H9 (cell line): ENCODE data around the gene FHOD3. TPM values are rescaled to one million over a fixed set of nuclear protein-coding genes. Genes with fewer than 3 reads are reported as not detected.
A peak's percentile ranks its signal among the peaks of the same experiment; 100 is the strongest.

Experiments
- DNase-seq: peaks from one replicate; pipeline ENCODE4 v3.0.0-alpha.2; 2017
- H2AFZ ChIP-seq: one replicate; pipeline ENCODE4 v1.6.1; 2013; ENCODE audit warnings: mild to moderate bottlenecking, low read length, control low read depth, moderate library complexity
- H2AK5ac ChIP-seq: 2 replicates; pipeline ENCODE4 v1.6.1; 2013; ENCODE audit warnings: low read length, control low read depth, mixed read lengths; ENCODE audit not compliant: insufficient read length
- H2BK120ac ChIP-seq: one replicate; pipeline ENCODE4 v1.6.1; 2013; ENCODE audit warnings: low read depth, mild to moderate bottlenecking, low read length, control low read depth, inconsistent platforms; ENCODE audit not compliant: poor library complexity, severe bottlenecking
- H2BK12ac ChIP-seq: 2 replicates; pipeline ENCODE4 v1.6.1; 2013; ENCODE audit warnings: low read length, control low read depth, mixed read lengths, low read depth; ENCODE audit not compliant: insufficient read length
- H2BK15ac ChIP-seq: 2 replicates; pipeline ENCODE4 v1.6.1; 2013; ENCODE audit warnings: low read depth, low read length, control low read depth
- H2BK20ac ChIP-seq: one replicate; pipeline ENCODE4 v1.6.1; 2013; ENCODE audit warnings: low read depth, mild to moderate bottlenecking, low read length, control low read depth, inconsistent platforms; ENCODE audit not compliant: poor library complexity, severe bottlenecking
- H2BK5ac ChIP-seq: 2 replicates; pipeline ENCODE4 v1.6.1; 2013; ENCODE audit warnings: low read length, control low read depth, mixed read lengths; ENCODE audit not compliant: insufficient read length
- H3K14ac ChIP-seq: 2 replicates; pipeline ENCODE4 v1.6.1; 2013; ENCODE audit warnings: low read length, control low read depth; ENCODE audit not compliant: insufficient read depth
- H3K18ac ChIP-seq: 2 replicates; pipeline ENCODE4 v1.6.1; 2013; ENCODE audit warnings: low read depth, mild to moderate bottlenecking, mixed read lengths, low read length, control low read depth; ENCODE audit not compliant: insufficient read length
- H3K23ac ChIP-seq: 2 replicates; pipeline ENCODE4 v1.6.1; 2013; ENCODE audit warnings: low read length, control low read depth, mixed read lengths, low read depth; ENCODE audit not compliant: insufficient read length
- H3K23me2 ChIP-seq: 2 replicates; pipeline ENCODE4 v1.6.1; 2013; ENCODE audit warnings: low read depth, mild to moderate bottlenecking, mixed read lengths, low read length, control low read depth; ENCODE audit not compliant: insufficient read length, poor library complexity, severe bottlenecking
- H3K27ac ChIP-seq: 2 replicates; pipeline ENCODE4 v1.5.1; 2013; ENCODE audit warnings: low read length, control low read depth, mixed read lengths, low read depth; ENCODE audit not compliant: insufficient read length
- H3K27me3 ChIP-seq: 2 replicates; pipeline ENCODE4 v1.6.1; 2013; ENCODE audit warnings: low read length, control low read depth, inconsistent platforms; ENCODE audit not compliant: insufficient read depth
- H3K4ac ChIP-seq: 2 replicates; pipeline ENCODE4 v1.6.1; 2013; ENCODE audit warnings: low read depth, mild to moderate bottlenecking, control low read depth, inconsistent platforms, low read length, moderate library complexity
- H3K4me1 ChIP-seq: 2 replicates; pipeline ENCODE4 v1.6.1; 2013; ENCODE audit warnings: low read length, control low read depth, inconsistent platforms; ENCODE audit not compliant: insufficient read depth
- H3K4me2 ChIP-seq: 2 replicates; pipeline ENCODE4 v1.6.1; 2013; ENCODE audit warnings: low read length, control low read depth, mixed read lengths; ENCODE audit not compliant: insufficient read length, insufficient read depth
- H3K56ac ChIP-seq: 2 replicates; pipeline ENCODE4 v1.6.1; 2013; ENCODE audit warnings: low read depth, mild to moderate bottlenecking, mixed read lengths, low read length, control low read depth; ENCODE audit not compliant: insufficient read length
- H3K79me1 ChIP-seq: 2 replicates; pipeline ENCODE4 v1.6.1; 2013; ENCODE audit warnings: low read depth, mild to moderate bottlenecking, moderate library complexity, low read length, control low read depth, inconsistent platforms; ENCODE audit not compliant: insufficient read depth, poor library complexity, severe bottlenecking
- H3K79me2 ChIP-seq: 2 replicates; pipeline ENCODE4 v1.6.1; 2013; ENCODE audit warnings: low read length, control low read depth, inconsistent platforms; ENCODE audit not compliant: insufficient read depth
- H3K9ac ChIP-seq: 2 replicates; pipeline ENCODE4 v1.6.1; 2013; ENCODE audit warnings: low read length, control low read depth, mixed read lengths; ENCODE audit not compliant: insufficient read length; ENCODE audit errors: extremely low read depth
- H3K9me3 ChIP-seq: one replicate; pipeline ENCODE4 v1.6.1; 2013; ENCODE audit warnings: low read depth, low read length, inconsistent platforms; ENCODE audit not compliant: control insufficient read depth
- H3T11ph ChIP-seq: one replicate; pipeline ENCODE4 v1.6.1; 2013; ENCODE audit warnings: mild to moderate bottlenecking, low read length, control low read depth, inconsistent platforms
- H4K20me1 ChIP-seq: one replicate; pipeline ENCODE4 v1.6.1; 2013; ENCODE audit not compliant: control insufficient read depth, insufficient read length, insufficient read depth
- H4K5ac ChIP-seq: 2 replicates; pipeline ENCODE4 v1.6.1; 2013; ENCODE audit warnings: low read depth, mild to moderate bottlenecking, mixed read lengths, low read length, control low read depth; ENCODE audit not compliant: insufficient read length
- H4K8ac ChIP-seq: replicated peaks from 2 replicates; pipeline ENCODE4 v1.6.1; 2013; ENCODE audit warnings: low read length, control low read depth, mixed read lengths, low read depth; ENCODE audit not compliant: insufficient read length
- H4K91ac ChIP-seq: 2 replicates; pipeline ENCODE4 v1.6.1; 2013; ENCODE audit warnings: low read depth, mild to moderate bottlenecking, moderate library complexity, mixed read lengths, low read length, control low read depth; ENCODE audit not compliant: insufficient read length
- H3K27ac Mint-ChIP-seq, 3 experiments: 2 replicates in 2 of 3; 3 replicates in 1 of 3; pipeline ENCODE4 v1.8.0; 2020 to 2021; ENCODE audit warnings: mixed read lengths in 3 of 3, mild to moderate bottlenecking in 1 of 3, moderate library complexity in 1 of 3
- H3K27me3 Mint-ChIP-seq: 2 replicates; pipeline ENCODE4 v1.8.0; 2021; ENCODE audit warnings: low read depth, mild to moderate bottlenecking, moderate library complexity, mixed read lengths
- H3K36me3 Mint-ChIP-seq, 3 experiments: 2 replicates in 2 of 3; 3 replicates in 1 of 3; pipeline ENCODE4 v1.8.0; 2020 to 2021; ENCODE audit warnings: low read depth in 3 of 3, mixed read lengths in 3 of 3; ENCODE audit not compliant: insufficient read depth in 1 of 3
- H3K4me1 Mint-ChIP-seq, 2 experiments: 2 replicates each; pipeline ENCODE4 v1.8.0; 2020; ENCODE audit warnings: mixed read lengths in 2 of 2
- H3K4me3 Mint-ChIP-seq, 2 experiments: 2 replicates in 1 of 2; 3 replicates in 1 of 2; pipeline ENCODE4 v1.8.0; 2020 to 2021; ENCODE audit warnings: mild to moderate bottlenecking in 2 of 2, mixed read lengths in 2 of 2, moderate library complexity in 1 of 2
- H3K9me3 Mint-ChIP-seq, 2 experiments: 2 replicates in 1 of 2; 3 replicates in 1 of 2; pipeline ENCODE4 v1.8.0; 2020; ENCODE audit warnings: mild to moderate bottlenecking in 2 of 2, mixed read lengths in 2 of 2, moderate library complexity in 1 of 2
- WGBS: extraction: QIAGEN DNeasy Blood & Tissue Kit; methylation state at CpG from one replicate; pipeline ENCODE4 v1.1.7; 2013; ENCODE audit warnings: missing lambda C conversion rate, low lambda C conversion rate, mixed read lengths; ENCODE audit not compliant: insufficient read length; ENCODE audit errors: extremely low coverage; 5-methylcytosine and 5-hydroxymethylcytosine counted together
- total RNA-seq: library from RNA; stranded (reverse); gene quantifications from 2 replicates; pipeline ENCODE4 v1.2.1, GENCODE V29; 2021
- TF ChIP-seq, protein P1 (sequence below): fragments of 200-600 bp; sonication (generic); conservative IDR thresholded peaks from 3 replicates; pipeline ENCODE4 v1.8.0; 2021; ENCODE audit warnings: antibody characterized with exemption, mild to moderate bottlenecking

FHOD3 gene
- total RNA-seq, 1 experiment from 2014 or later, result 8.0 TPM

DNA sequence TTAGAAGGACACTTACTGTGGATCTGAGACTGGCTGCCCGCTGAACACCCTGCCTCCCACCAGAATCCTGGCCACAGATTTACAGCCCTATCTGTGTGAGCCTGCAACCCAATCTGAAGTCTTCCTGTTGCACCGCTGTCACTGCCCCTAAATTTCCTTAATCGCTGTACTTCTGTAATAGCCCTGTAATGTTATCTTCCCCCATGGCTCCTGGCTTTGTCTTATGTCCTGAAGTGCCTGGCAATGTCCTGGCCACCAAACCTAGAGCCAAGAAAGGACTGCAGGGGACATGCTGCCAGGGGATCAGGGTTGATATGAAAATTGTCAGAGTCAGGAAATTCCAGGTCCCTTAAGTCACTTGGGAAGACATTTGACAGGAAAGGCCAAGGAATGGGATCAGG, 52.7 kb downstream of the FHOD3 start:
- Histone ChIP-seq H3K9ac (no peak overlapping the region), H3K4me2 (no peak overlapping the region), H2AFZ (no peak overlapping the region), H3K27me3 (no peaks in the 10 kb centered on the region), H2BK12ac (no peak overlapping the region), H3K4me1 (peaks cover 5% of the 10 kb centered on the region; the same call in 1 of the 2 replicates), H3K27ac (no peak overlapping the region), H4K5ac (no peak overlapping the region), H3K23ac (no peak overlapping the region), H2BK15ac (no peak overlapping the region), H3K4ac (no peak overlapping the region), H2BK20ac (no peak overlapping the region), H2BK120ac (no peak overlapping the region), H3K79me1 (no peaks in the 10 kb centered on the region), H3K23me2 (no peaks in the 10 kb centered on the region), H3K56ac (no peak overlapping the region), H4K91ac (no peak overlapping the region), H3K9me3 (no peaks in the 10 kb centered on the region), H3T11ph (no peak overlapping the region), H3K79me2 (no peaks in the 10 kb centered on the region), H4K8ac (no peak overlapping the region), H2BK5ac (no peak overlapping the region), H3K18ac (no peak overlapping the region), H4K20me1 (peaks cover 3% of the 10 kb centered on the region), H2AK5ac (no peak overlapping the region), H3K14ac (no peak overlapping the region)
- H3K27ac Mint-ChIP-seq, result peak overlapping the region in 1 of 3 experiments; percentile 34; a peak in 2 of 7 replicates
- no peak for DNase-seq
- H3K4me3 Mint-ChIP-seq, result 0 out of 5 replicates have a peak overlapping the region, but pooled peaks of 1 of the 2 experiments have one; percentile 8
- peaks cover 21 to 30% of the 10 kb centered on the region in 2 experiments for H3K4me1 Mint-ChIP-seq
- H3K36me3 Mint-ChIP-seq, result peaks cover 0 to 1% (median 0%) of the 10 kb centered on the region in 3 experiments; a peak in 2 of 7 replicates
- peaks cover 3% of the 10 kb centered on the region for H3K27me3 Mint-ChIP-seq
- no peaks in the 10 kb centered on the region for H3K9me3 Mint-ChIP-seq
- TF ChIP-seq, protein P1, sequence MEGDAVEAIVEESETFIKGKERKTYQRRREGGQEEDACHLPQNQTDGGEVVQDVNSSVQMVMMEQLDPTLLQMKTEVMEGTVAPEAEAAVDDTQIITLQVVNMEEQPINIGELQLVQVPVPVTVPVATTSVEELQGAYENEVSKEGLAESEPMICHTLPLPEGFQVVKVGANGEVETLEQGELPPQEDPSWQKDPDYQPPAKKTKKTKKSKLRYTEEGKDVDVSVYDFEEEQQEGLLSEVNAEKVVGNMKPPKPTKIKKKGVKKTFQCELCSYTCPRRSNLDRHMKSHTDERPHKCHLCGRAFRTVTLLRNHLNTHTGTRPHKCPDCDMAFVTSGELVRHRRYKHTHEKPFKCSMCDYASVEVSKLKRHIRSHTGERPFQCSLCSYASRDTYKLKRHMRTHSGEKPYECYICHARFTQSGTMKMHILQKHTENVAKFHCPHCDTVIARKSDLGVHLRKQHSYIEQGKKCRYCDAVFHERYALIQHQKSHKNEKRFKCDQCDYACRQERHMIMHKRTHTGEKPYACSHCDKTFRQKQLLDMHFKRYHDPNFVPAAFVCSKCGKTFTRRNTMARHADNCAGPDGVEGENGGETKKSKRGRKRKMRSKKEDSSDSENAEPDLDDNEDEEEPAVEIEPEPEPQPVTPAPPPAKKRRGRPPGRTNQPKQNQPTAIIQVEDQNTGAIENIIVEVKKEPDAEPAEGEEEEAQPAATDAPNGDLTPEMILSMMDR, result no peak
- WGBS, result no CpG with 5 or more reads among the region's 3 CpGs
